ENCODE measurements around the gene IGDCC3. TPM values are rescaled to one million over a fixed set of nuclear protein-coding genes. Genes with fewer than 3 reads are reported as not detected.

IGDCC3 gene
- total and polyA plus RNA-seq, 3 donors from 2014 or later, result 5.8 to 6.5 (median 6.5) TPM

GRCh38 chr15:65365229-65365628, 12.6 kb downstream of the IGDCC3 start:
- no peak overlapping the region for H3K27ac ChIP-seq
- no peaks in the 10 kb centered on the region for H3K4me1 ChIP-seq
- no peak overlapping the region for H3K4me3 ChIP-seq
- no peaks in the 10 kb centered on the region for H3K9me3 ChIP-seq
- intact Hi-C loops (cut with DNase I; ENCODE audit: low total_unique reads), result no loop called here
- H3K36me3 ChIP-seq (ENCODE audit: low read depth, missing control alignments), result no peaks in the 10 kb centered on the region
- H3K27me3 ChIP-seq, result no peaks in the 10 kb centered on the region
- 77 to 100% methylated on average over 1 to 2 of the region's 2 CpGs for WGBS, 2 donors
- no peak for TF ChIP-seq POLR2A (IDR thresholded peaks at IDR 0.05)
- TF ChIP-seq CTCF (IDR thresholded peaks at IDR 0.05), result no peak
- DNase-seq, result no peak

- DNase-seq, result no peak
- H3K36me3 ChIP-seq (ENCODE audit: low read depth, missing control alignments), result no peaks in the 10 kb centered on the region
- WGBS, 2 donors, result 86 to 96% methylated on average over 2 of the region's 2 CpGs
- H3K27me3 ChIP-seq, result no peaks in the 10 kb centered on the region
- no peak for TF ChIP-seq POLR2A (IDR thresholded peaks at IDR 0.05)
- no peak for TF ChIP-seq CTCF (IDR thresholded peaks at IDR 0.05)
- intact Hi-C loops (cut with DNase I; ENCODE audit: low total_unique reads), result no loop called here
- no peaks in the 10 kb centered on the region for H3K4me1 ChIP-seq
- H3K9me3 ChIP-seq, result no peaks in the 10 kb centered on the region
- no peak overlapping the region for H3K27ac ChIP-seq
- H3K4me3 ChIP-seq, result no peak overlapping the region
These were observed 14.0 kb downstream of the IGDCC3 start for GRCh38 chr15:65363766-65364165.

GRCh38 chr15:65363306-65363705, 14.5 kb downstream of the IGDCC3 start:
- TF ChIP-seq CTCF (IDR thresholded peaks at IDR 0.05) (no peak), POLR2A (IDR thresholded peaks at IDR 0.05) (no peak)
- 90 to 100% methylated on average over 6 to 7 of the region's 7 CpGs for WGBS, 2 donors
- no peak for DNase-seq
- intact Hi-C loops (cut with DNase I; ENCODE audit: low total_unique reads), result no loop called here
- no peaks in the 10 kb centered on the region for H3K9me3 ChIP-seq
- H3K4me1 ChIP-seq, result no peaks in the 10 kb centered on the region
- H3K27ac ChIP-seq, result no peak overlapping the region
- no peak overlapping the region for H3K4me3 ChIP-seq
- no peaks in the 10 kb centered on the region for H3K36me3 ChIP-seq (ENCODE audit: low read depth, missing control alignments)
- H3K27me3 ChIP-seq, result no peaks in the 10 kb centered on the region

GRCh38 chr15:65362491-65362890, 15.3 kb downstream of the IGDCC3 start:
- no peaks in the 10 kb centered on the region for H3K9me3 ChIP-seq
- no peak overlapping the region for H3K4me3 ChIP-seq
- H3K27me3 ChIP-seq, result no peaks in the 10 kb centered on the region
- WGBS, 2 donors, result 79 to 93% methylated on average over 7 to 8 of the region's 8 CpGs
- intact Hi-C loops (cut with DNase I; ENCODE audit: low total_unique reads), result no loop called here
- no peak for TF ChIP-seq CTCF (IDR thresholded peaks at IDR 0.05)
- TF ChIP-seq POLR2A (IDR thresholded peaks at IDR 0.05), result no peak
- DNase-seq, result no peak
- H3K27ac ChIP-seq, result no peak overlapping the region
- H3K36me3 ChIP-seq (ENCODE audit: low read depth, missing control alignments), result no peaks in the 10 kb centered on the region
- no peaks in the 10 kb centered on the region for H3K4me1 ChIP-seq

- no peaks in the 10 kb centered on the region for H3K36me3 ChIP-seq (ENCODE audit: low read depth, missing control alignments)
- no peaks in the 10 kb centered on the region for H3K27me3 ChIP-seq
- H3K9me3 ChIP-seq, result no peaks in the 10 kb centered on the region
- intact Hi-C loops (cut with DNase I; ENCODE audit: low total_unique reads), result no loop called here
- peak overlapping the region in 1 of 2 donors; percentile 20 for H3K4me3 ChIP-seq
- DNase-seq, result no peak
- no peak overlapping the region for H3K27ac ChIP-seq
- H3K4me1 ChIP-seq, result no peaks in the 10 kb centered on the region
- 50 to 67% methylated on average over 7 to 32 of the region's 32 CpGs for WGBS, 2 donors
- no peak for TF ChIP-seq CTCF (IDR thresholded peaks at IDR 0.05)
- TF ChIP-seq POLR2A (IDR thresholded peaks at IDR 0.05), result no peak
These were observed 15.9 kb downstream of the IGDCC3 start for GRCh38 chr15:65361708-65362459.

Measured in testis (tissue), 3 donors.